GF-D8 (cell line): ENCODE results near the gene AHSG.
"Not testable (repeated sequence)": the region's sequence is repeated elsewhere in the genome, so short reads cannot be mapped to it uniquely, and the experiment has no call there.

Experiments
- DNase-seq: peaks from one replicate; lab custom pipeline; 2025; lab: John Stamatoyannopoulos, UW

AHSG gene

DNA sequence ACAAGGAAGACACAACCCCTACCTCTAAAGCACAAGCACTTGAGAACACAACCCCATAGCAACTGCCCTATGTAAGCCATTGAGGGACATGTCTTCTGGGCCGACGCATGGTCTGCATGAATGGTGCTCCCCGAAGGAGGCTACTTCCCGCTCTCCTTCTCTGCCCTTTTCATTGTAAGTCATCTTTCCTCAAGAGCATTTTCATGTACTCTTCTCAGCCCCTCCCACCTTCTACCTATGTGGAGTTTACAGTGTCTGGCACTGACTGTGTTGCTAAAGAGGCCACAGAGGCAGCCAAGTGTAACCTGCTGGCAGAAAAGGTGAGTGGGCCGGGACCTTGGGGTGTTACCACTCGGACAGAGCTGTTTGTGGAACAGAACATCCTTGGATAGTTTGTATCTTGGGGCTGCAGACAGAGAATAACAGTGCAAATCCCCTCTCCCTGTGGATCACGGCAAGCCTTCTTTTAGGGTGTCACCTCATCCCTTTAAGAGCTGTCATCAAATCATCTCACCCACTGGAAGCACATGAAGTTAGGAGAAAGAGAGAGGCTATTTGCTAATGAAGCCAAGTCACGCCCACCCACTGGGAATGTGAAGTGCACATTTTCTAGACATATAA lies 5.6 kb downstream of the AHSG start:
- DNase-seq: no peak

DNA sequence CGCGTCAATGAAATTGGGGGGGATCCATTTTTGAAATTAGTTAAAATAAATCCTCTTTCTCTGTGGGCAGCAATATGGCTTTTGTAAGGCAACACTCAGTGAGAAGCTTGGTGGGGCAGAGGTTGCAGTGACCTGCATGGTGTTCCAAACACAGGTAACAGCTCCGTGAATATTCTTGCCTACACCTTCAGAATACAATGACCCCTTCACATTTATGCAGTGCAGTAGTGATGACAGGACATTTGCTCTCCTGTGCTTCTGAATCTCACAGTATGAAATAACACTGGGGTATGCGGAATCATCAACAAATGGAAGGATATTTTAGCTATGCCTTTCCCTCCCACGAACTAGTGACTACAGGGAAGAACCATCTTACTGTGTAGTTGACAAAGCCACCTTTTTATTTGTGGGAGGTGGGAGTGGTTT lies 6.9 kb downstream of the AHSG start:
- DNase-seq: no peak

GRCh38 chr3:186620213-186621092 lies 7.6 kb downstream of the AHSG start:
- DNase-seq: no peak

GRCh38 chr3:186621894-186622650 lies 9.2 kb downstream of the AHSG start:
- DNase-seq: no peak

DNA sequence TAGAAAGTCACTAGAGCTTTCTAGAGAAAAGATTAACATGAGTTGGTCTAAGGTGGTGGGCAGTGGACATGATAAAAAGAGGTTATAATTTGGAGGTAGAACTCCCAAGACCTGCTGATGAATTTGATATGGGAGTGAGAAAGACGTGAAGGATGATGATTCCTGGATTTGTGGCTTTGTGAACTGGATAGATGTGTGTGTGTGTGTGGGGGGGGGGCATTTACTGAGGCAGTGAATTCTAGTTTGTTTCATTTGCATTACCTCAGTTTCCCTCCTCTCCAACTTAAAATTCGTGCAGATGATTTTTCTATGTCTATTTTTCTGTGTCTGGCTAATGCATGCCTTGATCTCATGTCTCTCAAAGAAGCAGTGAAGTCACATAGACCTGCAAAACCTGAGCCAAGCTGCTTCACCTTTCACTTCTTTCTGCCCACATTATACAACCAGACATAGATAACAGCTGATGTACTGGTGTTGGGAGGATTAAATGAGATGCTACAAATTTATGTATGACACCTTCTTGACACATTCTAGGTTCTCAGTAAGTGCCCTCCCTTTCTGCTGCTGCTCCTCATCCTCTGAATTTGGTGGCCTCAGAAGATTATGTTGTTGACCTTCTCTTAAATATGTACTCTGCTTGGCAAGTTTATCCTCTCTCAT lies 9.9 kb downstream of the AHSG start:
- no peak for DNase-seq

GRCh38 chr3:186624598-186624997 lies 11.7 kb downstream of the AHSG start:
- DNase-seq: no peak

GRCh38 chr3:186625600-186626042 lies 12.8 kb downstream of the AHSG start:
- DNase-seq: no peak

DNA sequence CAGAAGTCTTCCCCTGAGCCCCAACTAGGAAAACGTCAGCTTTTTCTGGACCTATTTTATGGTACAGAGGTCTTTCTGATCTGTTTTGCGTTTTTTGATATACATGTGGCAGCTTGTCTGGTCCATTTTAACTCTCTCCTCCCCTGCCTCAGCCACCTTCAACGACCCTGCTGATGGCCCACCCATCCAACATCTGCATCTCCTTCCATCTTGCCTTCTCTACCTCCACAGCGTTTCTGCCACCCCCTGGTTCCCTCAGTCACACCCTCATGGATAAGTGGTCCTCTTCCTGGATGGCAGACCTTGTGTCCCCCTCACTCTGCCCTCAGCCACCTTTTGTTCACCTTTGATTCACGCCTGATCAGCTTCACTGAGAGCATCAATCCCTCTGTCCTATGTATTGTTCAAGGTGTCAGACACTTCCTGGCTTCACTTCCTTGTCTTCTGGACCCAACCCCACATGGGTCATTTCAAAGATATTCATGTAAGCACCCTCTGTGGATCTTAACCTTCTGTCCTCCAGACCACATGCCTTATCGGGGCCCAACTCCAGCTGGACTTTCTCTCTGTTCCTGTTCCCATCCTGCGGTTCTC lies 13.5 kb downstream of the AHSG start:
- DNase-seq: no peak

DNA sequence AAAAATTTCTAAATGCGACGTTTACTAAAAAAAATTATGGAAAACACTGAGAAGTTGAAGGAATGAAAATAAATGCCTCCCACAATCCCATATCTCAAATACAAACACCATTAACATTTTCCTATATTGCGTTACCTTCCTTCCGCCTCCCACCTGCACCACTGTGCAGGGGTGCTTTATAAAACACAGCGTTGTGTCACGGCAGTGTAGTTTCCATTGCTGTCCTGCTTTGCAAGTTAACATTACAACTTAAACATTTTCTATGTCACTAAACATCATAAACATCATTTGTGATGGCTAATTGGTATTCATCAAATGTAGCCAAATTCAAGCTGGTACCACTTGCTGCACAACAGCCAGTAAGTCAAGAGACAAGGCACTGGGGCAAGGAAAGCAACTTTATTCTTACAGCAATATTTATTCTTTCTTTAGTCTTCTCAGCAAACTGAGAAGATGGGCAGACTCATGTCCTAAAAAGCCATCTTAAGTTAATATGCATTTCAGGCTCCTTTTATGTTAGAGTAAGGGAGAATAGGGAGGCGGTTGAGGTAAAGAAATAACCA lies 15.1 kb downstream of the AHSG start:
- DNase-seq: no peak

DNA sequence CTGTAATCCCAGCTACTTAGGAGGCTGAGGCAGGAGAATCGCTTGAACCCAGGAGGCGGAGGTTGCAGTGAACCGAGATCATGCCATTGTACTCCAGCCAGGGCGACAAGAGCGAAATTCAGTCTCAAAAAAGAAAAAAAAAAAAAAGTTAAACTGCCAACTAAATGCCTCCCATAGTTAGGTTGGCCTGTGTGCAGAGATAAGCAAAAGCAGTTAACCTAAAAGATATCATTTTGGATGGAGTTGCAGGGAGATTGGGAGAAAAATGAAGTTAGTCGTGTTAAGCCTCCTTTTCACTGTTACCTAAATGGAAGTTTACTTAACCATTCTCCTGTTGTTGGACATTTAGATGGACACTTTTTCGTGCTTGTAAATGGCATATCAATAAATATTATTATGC lies 15.9 kb downstream of the AHSG start:
- no peak for DNase-seq

GRCh38 chr3:186630950-186631641 lies 18.2 kb downstream of the AHSG start:
- DNase-seq: no peak

GRCh38 chr3:186633481-186633880 lies 20.6 kb downstream of the AHSG start:
- DNase-seq: no peak

- not testable (repeated sequence) for DNase-seq
Measured at GRCh38 chr3:186634207-186634606, 21.3 kb downstream of the AHSG start.

GRCh38 chr3:186635532-186635931 lies 22.7 kb downstream of the AHSG start:
- DNase-seq: no peak

- DNase-seq: no peak
Measured at GRCh38 chr3:186636536-186636935, 23.7 kb downstream of the AHSG start.

DNA sequence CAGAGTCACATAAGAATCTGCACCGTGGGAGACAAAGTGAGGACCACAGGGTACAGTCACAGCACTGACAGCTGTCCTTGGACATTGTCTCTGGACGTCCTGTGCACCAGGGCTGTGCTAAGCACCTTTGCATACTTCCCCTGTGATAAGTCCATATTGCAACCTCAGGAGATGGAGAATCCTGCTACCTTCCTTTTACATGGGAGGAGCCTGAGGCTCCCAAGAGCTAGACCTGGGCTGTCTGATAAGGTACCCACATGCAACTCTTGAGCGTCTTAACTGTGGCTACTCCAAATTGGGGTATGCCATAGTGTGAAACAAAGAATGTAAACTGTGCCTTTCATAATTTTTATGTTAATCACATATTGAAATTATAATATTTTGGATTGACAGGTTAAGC lies 24.8 kb downstream of the AHSG start:
- DNase-seq: no peak

DNA sequence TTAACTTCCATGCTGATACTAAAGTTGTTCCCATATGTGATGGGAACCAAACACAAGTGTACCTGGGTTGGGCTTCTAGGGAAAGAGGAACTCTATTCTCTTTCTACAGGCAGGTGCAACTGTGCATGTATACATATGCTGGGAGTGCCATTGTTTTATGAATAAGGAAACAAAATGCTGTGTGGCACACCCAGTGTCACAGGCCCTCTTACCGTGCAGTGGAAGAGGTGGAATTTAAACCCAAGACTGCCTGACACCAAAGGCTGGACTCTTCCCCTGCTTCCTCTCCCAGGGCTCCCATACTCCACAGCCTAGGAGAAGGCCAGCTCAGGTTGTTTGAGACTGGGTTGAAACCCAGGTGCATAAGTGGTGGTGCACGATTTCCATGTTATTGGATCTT lies 25.4 kb downstream of the AHSG start:
- no peak for DNase-seq

DNA sequence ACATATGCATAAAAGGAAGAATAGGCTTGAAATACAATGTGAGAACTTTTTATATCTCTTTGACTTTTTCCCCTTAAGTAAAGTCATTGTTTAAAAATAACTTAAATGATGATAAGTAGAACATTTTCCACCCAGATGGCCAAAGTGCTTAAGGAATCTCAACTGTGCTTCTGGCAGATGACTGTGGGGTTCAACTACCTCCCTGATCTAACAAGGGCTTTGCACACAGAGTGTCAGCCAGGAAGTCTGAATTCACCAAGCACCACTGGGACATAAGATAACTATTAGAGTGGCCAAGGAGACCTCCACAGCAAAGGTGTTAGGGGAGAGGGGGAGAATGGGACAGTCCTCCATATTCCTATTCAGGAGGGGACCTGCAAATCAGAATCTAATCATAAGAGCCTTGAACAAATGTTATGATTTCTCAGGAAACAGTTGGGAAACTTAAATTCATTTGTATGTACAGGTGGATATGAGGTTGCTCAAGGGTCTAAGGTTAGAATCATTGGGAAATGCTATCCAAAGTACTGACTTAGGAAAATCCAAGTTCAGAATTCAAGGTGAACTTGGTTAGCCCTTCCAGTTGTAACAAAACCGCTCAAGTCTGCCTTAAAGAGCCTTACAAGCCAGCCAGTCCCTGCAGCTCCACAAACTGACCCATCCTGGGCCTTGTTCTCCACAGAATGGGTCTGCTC lies 27.1 kb downstream of the AHSG start, which contains the start of gene FETUB:
FETUB (plus strand) TSS at position 622 of the 695 bp plus-strand sequence; CDS start at position 684, 62 bp downstream.
- no peak for DNase-seq

- no peak for DNase-seq
Measured at GRCh38 chr3:186640473-186640818, 27.6 kb downstream of the AHSG start.

DNA sequence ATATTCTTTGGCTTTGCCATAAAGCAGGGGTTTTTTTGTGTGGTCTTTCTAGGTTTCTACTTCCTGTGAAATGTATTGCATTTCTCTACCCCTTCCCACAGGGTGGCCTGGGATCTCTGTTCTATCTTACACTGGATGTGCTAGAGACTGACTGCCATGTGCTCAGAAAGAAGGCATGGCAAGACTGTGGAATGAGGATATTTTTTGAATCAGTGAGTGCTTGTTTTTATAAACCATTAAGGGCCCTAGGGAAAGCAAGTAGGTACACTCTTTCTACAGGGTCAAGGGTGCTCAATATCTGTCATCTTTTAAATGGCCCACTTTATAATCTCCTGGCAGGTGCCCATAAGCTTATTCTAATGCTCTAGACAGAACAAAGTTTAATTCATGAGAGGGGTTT lies 28.1 kb downstream of the AHSG start:
- no peak for DNase-seq
